ENCODE results near the gene PIK3R1.

Gene PIK3R1

DNA sequence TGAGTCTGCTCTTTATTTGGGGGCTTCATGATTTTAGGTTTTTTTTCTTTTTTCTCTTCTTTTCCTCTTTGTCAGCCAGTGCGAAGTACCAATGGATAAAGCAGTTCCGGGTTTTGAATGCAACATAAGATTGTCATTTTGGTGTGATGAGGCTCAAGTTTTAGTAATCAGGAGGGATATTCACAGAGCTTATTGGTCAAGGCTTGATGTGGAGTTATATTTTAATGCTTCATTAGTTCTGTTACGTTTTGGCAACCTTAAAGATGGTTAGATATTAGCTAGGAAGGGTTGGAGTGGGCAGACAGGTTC lies 1.4 kb downstream of the PIK3R1 start:
- Histone ChIP-seq H3K27me3 (ENCODE audit: control insufficient read depth in 2 of 2, insufficient read depth in 2 of 2, low read length in 2 of 2) (no peaks in the 10 kb centered on the region), H3K36me3 (ENCODE audit: control insufficient read depth in 2 of 2, insufficient read depth in 2 of 2, low read length in 2 of 2) (no peaks in the 10 kb centered on the region), H3K4me1 (ENCODE audit: control insufficient read depth in 2 of 2, insufficient read depth in 2 of 2, low read length in 2 of 2) (peaks cover 16 to 19% of the 10 kb centered on the region in 2 donors), H3K9me3 (ENCODE audit: control insufficient read depth in 2 of 2, low read length in 2 of 2) (peaks cover 0 to 3% of the 10 kb centered on the region in 2 donors), H3K9ac (ENCODE audit: low read depth in 1 of 2, low read length in 2 of 2) (peak overlapping the region; percentile 81 to 95), H3K4me3 (ENCODE audit: low read length in 2 of 2) (peak overlapping the region; percentile 91 to 92), H3K27ac (ENCODE audit: low read depth in 2 of 2, low read length in 2 of 2) (peak overlapping the region; percentile 94 to 98)

DNA sequence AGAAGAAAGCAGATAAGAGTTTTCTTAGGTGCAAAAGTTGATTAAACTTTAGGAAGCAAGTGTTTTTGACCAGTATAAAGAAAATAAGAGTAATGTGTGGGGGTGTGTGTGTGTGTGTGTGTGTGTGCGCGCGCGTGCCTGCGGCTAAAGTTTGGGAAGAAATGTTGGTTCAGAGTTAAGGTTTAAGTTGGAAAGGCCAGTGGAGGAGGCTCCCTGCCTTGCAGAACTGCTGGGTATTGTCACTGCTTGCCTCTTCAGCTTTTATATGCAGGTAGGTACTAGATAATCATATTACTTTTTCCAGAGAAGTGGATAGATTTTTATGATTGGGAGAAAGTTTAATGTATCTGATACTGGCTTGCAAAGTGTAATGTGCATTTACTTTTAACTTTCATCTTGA lies 2.0 kb downstream of the PIK3R1 start:
- H3K9ac ChIP-seq (ENCODE audit: low read depth in 1 of 2, low read length in 2 of 2): peak overlapping the region; percentile 81 to 95
- peak overlapping the region in 1 of 2 donors; percentile 94 for H3K27ac ChIP-seq (ENCODE audit: low read depth in 2 of 2, low read length in 2 of 2)
- peaks cover 0 to 3% of the 10 kb centered on the region in 2 donors for H3K9me3 ChIP-seq (ENCODE audit: control insufficient read depth in 2 of 2, low read length in 2 of 2)
- peaks cover 20 to 21% of the 10 kb centered on the region in 2 donors for H3K4me1 ChIP-seq (ENCODE audit: control insufficient read depth in 2 of 2, insufficient read depth in 2 of 2, low read length in 2 of 2)
- no peaks in the 10 kb centered on the region for H3K36me3 ChIP-seq (ENCODE audit: control insufficient read depth in 2 of 2, insufficient read depth in 2 of 2, low read length in 2 of 2)
- no peaks in the 10 kb centered on the region for H3K27me3 ChIP-seq (ENCODE audit: control insufficient read depth in 2 of 2, insufficient read depth in 2 of 2, low read length in 2 of 2)
- peak overlapping the region; percentile 91 to 92 for H3K4me3 ChIP-seq (ENCODE audit: low read length in 2 of 2)

DNA sequence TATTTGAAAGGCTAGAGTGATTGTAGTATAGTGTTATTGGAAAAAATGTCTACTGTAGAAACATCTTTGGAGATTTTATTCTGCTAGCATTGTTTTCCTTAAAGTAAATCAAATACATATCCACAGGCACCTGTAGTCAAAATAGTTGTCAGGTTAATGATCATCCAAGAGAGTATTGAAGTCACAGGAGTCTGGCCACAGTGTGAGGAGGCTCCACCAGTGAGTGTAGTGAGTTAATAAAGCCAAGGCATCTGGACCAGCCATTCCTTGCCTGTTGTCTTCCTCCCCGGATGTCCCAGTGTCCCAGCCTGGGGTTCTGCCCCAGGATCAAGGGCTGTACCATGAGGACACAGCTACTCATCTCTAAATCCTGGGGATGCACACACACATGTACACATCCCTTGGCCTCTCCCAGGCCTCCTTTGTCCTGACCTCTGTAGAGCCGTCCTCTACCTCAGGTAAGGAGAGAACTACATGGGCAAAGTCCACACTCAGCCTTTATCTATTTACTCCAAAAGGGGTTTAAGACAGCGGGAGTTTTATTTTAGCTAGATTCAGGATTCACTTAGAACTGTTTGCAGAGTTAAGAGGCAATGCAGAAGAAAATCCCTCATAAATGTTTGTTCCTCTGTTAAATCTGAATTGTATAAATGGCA lies 3.7 kb downstream of the PIK3R1 start:
- H3K4me1 ChIP-seq (ENCODE audit: control insufficient read depth in 2 of 2, insufficient read depth in 2 of 2, low read length in 2 of 2): peaks cover 18 to 30% of the 10 kb centered on the region in 2 donors
- peak overlapping the region in 1 of 2 donors; percentile 0 for H3K27ac ChIP-seq (ENCODE audit: low read depth in 2 of 2, low read length in 2 of 2)
- H3K4me3 ChIP-seq (ENCODE audit: low read length in 2 of 2): peak overlapping the region; percentile 44 to 92
- H3K36me3 ChIP-seq (ENCODE audit: control insufficient read depth in 2 of 2, insufficient read depth in 2 of 2, low read length in 2 of 2): no peaks in the 10 kb centered on the region
- no peak overlapping the region for H3K9ac ChIP-seq (ENCODE audit: low read depth in 1 of 2, low read length in 2 of 2)
- H3K27me3 ChIP-seq (ENCODE audit: control insufficient read depth in 2 of 2, insufficient read depth in 2 of 2, low read length in 2 of 2): no peaks in the 10 kb centered on the region
- peaks cover 0 to 3% of the 10 kb centered on the region in 2 donors for H3K9me3 ChIP-seq (ENCODE audit: control insufficient read depth in 2 of 2, low read length in 2 of 2)

DNA sequence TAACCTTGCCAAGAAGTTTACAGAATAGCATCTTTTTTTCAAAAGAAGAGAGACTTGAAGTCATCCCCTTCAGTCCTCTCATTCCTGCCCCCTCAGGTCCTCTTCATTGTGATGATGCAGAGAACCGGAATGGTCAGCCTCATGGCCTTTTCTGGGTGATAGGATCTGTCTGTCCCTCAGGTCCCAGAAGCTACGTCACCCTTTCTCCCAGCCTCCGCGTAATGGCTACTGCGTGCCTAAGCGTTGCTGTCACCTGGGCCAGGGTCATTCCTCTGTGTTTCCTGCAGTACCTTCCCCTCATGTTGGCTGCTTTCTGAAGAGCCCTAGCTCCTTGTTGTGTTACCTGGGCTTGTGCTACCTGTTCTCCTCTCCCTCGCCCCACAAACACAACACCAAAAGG lies 4.7 kb downstream of the PIK3R1 start:
- Histone ChIP-seq H3K27me3 (ENCODE audit: control insufficient read depth in 2 of 2, insufficient read depth in 2 of 2, low read length in 2 of 2) (no peaks in the 10 kb centered on the region), H3K9me3 (ENCODE audit: control insufficient read depth in 2 of 2, low read length in 2 of 2) (peaks cover 0 to 3% of the 10 kb centered on the region in 2 donors), H3K4me3 (ENCODE audit: low read length in 2 of 2) (no peak overlapping the region), H3K4me1 (ENCODE audit: control insufficient read depth in 2 of 2, insufficient read depth in 2 of 2, low read length in 2 of 2) (peaks cover 23 to 35% of the 10 kb centered on the region in 2 donors), H3K36me3 (ENCODE audit: control insufficient read depth in 2 of 2, insufficient read depth in 2 of 2, low read length in 2 of 2) (no peaks in the 10 kb centered on the region), H3K27ac (ENCODE audit: low read depth in 2 of 2, low read length in 2 of 2) (no peak overlapping the region), H3K9ac (ENCODE audit: low read depth in 1 of 2, low read length in 2 of 2) (no peak overlapping the region)

DNA sequence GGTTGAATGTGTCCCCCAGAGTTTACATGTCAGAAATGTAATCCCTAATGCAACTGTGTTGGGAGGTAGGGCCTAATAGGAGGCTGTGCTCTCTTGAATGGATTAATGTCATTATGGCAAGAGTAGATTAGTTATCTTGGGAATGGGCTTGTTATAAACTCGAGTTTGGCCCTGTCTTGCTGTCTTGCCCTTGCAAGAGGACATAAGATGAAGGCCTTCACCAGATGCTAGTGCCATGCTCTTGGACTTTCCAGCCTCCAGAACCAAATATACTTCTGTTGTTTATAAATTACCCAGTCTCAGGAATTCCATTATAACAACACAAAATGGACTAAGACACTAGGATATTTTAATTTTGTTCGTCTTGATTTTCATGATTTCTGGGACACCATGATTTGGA lies 5.4 kb downstream of the PIK3R1 start:
- H3K9me3 ChIP-seq (ENCODE audit: control insufficient read depth in 2 of 2, low read length in 2 of 2): peaks cover 0 to 3% of the 10 kb centered on the region in 2 donors
- no peak overlapping the region for H3K27ac ChIP-seq (ENCODE audit: low read depth in 2 of 2, low read length in 2 of 2)
- peaks cover 29 to 41% of the 10 kb centered on the region in 2 donors for H3K4me1 ChIP-seq (ENCODE audit: control insufficient read depth in 2 of 2, insufficient read depth in 2 of 2, low read length in 2 of 2)
- H3K27me3 ChIP-seq (ENCODE audit: control insufficient read depth in 2 of 2, insufficient read depth in 2 of 2, low read length in 2 of 2): no peaks in the 10 kb centered on the region
- no peaks in the 10 kb centered on the region for H3K36me3 ChIP-seq (ENCODE audit: control insufficient read depth in 2 of 2, insufficient read depth in 2 of 2, low read length in 2 of 2)
- H3K4me3 ChIP-seq (ENCODE audit: low read length in 2 of 2): no peak overlapping the region
- no peak overlapping the region for H3K9ac ChIP-seq (ENCODE audit: low read depth in 1 of 2, low read length in 2 of 2)

DNA sequence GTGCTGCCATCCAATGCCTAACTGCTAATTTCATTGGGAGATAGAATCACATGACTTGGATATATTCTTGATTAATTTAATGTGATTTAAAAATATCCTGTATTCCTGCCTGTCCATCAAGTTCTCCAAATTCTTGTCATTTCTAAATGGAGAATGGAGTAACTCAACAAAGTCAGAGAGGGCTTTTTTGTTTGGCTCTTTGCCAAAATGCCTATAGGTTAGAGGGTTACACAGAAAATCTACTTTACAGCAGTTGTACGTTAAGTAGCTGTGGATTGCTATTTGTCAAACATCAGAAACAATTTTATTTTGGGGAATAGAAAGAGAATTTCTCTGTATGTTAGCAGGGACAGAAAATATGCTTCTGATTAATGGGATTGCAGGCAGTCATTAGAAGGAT lies 5.9 kb downstream of the PIK3R1 start:
- no peak overlapping the region for H3K4me3 ChIP-seq (ENCODE audit: low read length in 2 of 2)
- H3K9ac ChIP-seq (ENCODE audit: low read depth in 1 of 2, low read length in 2 of 2): no peak overlapping the region
- peaks cover 4 to 5% of the 10 kb centered on the region in 2 donors for H3K36me3 ChIP-seq (ENCODE audit: control insufficient read depth in 2 of 2, insufficient read depth in 2 of 2, low read length in 2 of 2)
- no peak overlapping the region for H3K27ac ChIP-seq (ENCODE audit: low read depth in 2 of 2, low read length in 2 of 2)
- peaks cover 0 to 3% of the 10 kb centered on the region in 2 donors for H3K9me3 ChIP-seq (ENCODE audit: control insufficient read depth in 2 of 2, low read length in 2 of 2)
- H3K4me1 ChIP-seq (ENCODE audit: control insufficient read depth in 2 of 2, insufficient read depth in 2 of 2, low read length in 2 of 2): peaks cover 35 to 47% of the 10 kb centered on the region in 2 donors
- no peaks in the 10 kb centered on the region for H3K27me3 ChIP-seq (ENCODE audit: control insufficient read depth in 2 of 2, insufficient read depth in 2 of 2, low read length in 2 of 2)

DNA sequence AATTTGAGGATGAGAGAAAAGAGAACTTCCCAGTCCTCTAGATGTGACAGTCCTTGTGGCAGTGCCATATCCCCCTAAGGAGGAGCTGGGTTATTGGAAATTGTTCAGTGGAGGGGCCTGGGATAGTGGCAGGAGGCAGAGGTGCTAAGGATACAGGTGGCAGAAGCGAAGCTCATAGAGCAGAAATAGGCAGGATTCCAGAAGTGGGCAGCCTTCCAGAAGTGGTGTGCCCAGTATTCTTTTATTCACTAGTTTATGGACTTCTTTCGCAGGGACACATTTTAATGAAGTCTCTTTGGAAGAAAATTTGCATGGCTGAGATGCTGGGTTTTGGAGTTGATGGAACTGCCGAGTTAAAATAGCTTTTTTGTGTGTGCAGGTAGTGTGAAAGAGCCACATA lies 6.8 kb downstream of the PIK3R1 start:
- Histone ChIP-seq H3K4me1 (ENCODE audit: control insufficient read depth in 2 of 2, insufficient read depth in 2 of 2, low read length in 2 of 2) (peaks cover 38 to 52% of the 10 kb centered on the region in 2 donors), H3K9me3 (ENCODE audit: control insufficient read depth in 2 of 2, low read length in 2 of 2) (peaks cover 0 to 3% of the 10 kb centered on the region in 2 donors), H3K27ac (ENCODE audit: low read depth in 2 of 2, low read length in 2 of 2) (no peak overlapping the region), H3K36me3 (ENCODE audit: control insufficient read depth in 2 of 2, insufficient read depth in 2 of 2, low read length in 2 of 2) (peaks cover 10 to 12% of the 10 kb centered on the region in 2 donors), H3K4me3 (ENCODE audit: low read length in 2 of 2) (no peak overlapping the region), H3K27me3 (ENCODE audit: control insufficient read depth in 2 of 2, insufficient read depth in 2 of 2, low read length in 2 of 2) (no peaks in the 10 kb centered on the region), H3K9ac (ENCODE audit: low read depth in 1 of 2, low read length in 2 of 2) (no peak overlapping the region)

DNA sequence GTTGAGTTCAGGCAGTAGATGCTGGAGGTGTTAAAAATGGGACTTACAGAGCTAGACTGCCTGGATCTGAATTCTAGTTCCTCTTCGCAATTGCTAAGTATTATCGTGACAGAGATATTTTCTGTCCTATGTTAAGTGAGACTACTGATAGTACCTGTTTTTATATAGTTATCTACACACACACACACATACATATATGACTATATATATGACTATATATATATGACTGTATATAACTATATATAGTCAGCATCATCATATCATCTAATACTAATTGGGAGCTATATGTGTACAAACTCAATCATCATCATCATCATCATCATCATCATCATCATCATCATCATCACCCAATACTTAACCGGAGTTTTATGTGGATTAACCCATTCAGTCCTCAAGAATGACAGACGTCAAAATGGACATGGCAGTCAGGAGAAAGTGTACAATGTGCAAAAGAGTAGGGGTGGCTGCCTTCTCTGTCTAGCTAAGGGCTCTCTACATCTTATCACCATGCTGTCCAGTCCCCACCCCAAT lies 7.3 kb downstream of the PIK3R1 start:
- Histone ChIP-seq H3K9ac (ENCODE audit: low read depth in 1 of 2, low read length in 2 of 2) (no peak overlapping the region), H3K27me3 (ENCODE audit: control insufficient read depth in 2 of 2, insufficient read depth in 2 of 2, low read length in 2 of 2) (no peaks in the 10 kb centered on the region)

DNA sequence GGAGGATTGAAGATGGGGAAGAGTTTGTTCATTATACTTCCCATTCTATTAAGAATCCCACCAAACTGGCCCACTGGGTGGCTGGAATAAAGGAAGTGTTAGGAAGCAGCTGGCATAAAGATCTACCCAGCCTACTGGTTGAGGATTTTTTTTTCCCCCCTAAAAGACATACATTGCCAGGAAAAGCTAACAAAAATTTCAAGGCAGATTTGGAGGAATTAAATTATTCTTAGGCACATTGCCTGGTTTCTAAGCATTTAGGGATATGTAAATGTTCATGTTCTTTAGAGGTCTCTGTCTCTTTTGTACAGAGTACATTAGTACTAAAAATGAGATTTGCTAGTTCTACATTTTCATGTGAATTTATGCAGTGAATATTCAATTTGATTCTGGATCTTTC lies 8.3 kb downstream of the PIK3R1 start:
- no peaks in the 10 kb centered on the region for H3K27me3 ChIP-seq (ENCODE audit: control insufficient read depth in 2 of 2, insufficient read depth in 2 of 2, low read length in 2 of 2)
- no peak overlapping the region for H3K4me3 ChIP-seq (ENCODE audit: low read length in 2 of 2)
- H3K9ac ChIP-seq (ENCODE audit: low read depth in 1 of 2, low read length in 2 of 2): no peak overlapping the region

More for the DNA sequence above, 7.3 kb downstream of the PIK3R1 start:
- H3K36me3 ChIP-seq (ENCODE audit: control insufficient read depth in 2 of 2, insufficient read depth in 2 of 2, low read length in 2 of 2): peaks cover 12 to 13% of the 10 kb centered on the region in 2 donors
- no peak overlapping the region for H3K4me3 ChIP-seq (ENCODE audit: low read length in 2 of 2)
- no peak overlapping the region for H3K27ac ChIP-seq (ENCODE audit: low read depth in 2 of 2, low read length in 2 of 2)
- peaks cover 0 to 3% of the 10 kb centered on the region in 2 donors for H3K9me3 ChIP-seq (ENCODE audit: control insufficient read depth in 2 of 2, low read length in 2 of 2)
- H3K4me1 ChIP-seq (ENCODE audit: control insufficient read depth in 2 of 2, insufficient read depth in 2 of 2, low read length in 2 of 2): peaks cover 38 to 56% of the 10 kb centered on the region in 2 donors

DNA sequence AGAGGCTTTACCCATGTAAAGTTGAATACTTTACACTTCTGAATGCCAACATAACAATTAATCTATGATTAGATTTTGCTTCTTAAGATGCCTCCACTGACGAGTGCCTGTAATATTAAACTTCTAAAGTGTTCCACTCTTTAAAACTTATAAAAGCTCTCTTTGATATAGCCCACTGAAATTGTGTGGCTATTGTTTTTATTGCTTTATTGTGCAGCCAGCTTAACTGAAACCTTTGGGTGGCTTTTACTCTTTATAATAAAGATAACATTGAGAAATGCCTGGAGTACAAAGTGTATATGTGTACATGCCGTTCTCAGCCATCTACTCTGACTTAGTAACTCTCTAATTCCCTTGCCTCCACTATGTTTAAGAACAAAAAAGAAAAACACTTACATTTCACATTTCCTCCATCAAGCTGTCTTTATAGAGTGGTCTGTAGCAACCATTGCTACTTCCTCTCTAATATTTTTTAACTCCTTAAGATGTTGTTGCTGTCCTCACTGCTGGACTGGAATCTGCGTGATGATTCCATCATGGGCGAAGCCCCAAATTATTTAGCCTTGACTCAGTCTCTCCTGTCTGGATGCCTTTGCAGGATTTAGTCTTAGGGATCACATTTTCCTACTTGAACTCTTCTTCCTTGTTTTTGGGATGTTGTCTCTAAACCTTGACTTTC lies 9.1 kb downstream of the PIK3R1 start:
- H3K4me1 ChIP-seq (ENCODE audit: control insufficient read depth in 2 of 2, insufficient read depth in 2 of 2, low read length in 2 of 2): peaks cover 33 to 53% of the 10 kb centered on the region in 2 donors
- peak overlapping the region; percentile 62 to 76 for H3K27ac ChIP-seq (ENCODE audit: low read depth in 2 of 2, low read length in 2 of 2)
- H3K9ac ChIP-seq (ENCODE audit: low read depth in 1 of 2, low read length in 2 of 2): no peak overlapping the region
- H3K27me3 ChIP-seq (ENCODE audit: control insufficient read depth in 2 of 2, insufficient read depth in 2 of 2, low read length in 2 of 2): no peaks in the 10 kb centered on the region
- H3K9me3 ChIP-seq (ENCODE audit: control insufficient read depth in 2 of 2, low read length in 2 of 2): peaks cover 0 to 3% of the 10 kb centered on the region in 2 donors
- peaks cover 12 to 13% of the 10 kb centered on the region in 2 donors for H3K36me3 ChIP-seq (ENCODE audit: control insufficient read depth in 2 of 2, insufficient read depth in 2 of 2, low read length in 2 of 2)
- H3K4me3 ChIP-seq (ENCODE audit: low read length in 2 of 2): peak overlapping the region; percentile 27 to 30

More for the DNA sequence above, 8.3 kb downstream of the PIK3R1 start:
- Histone ChIP-seq H3K36me3 (ENCODE audit: control insufficient read depth in 2 of 2, insufficient read depth in 2 of 2, low read length in 2 of 2) (peaks cover 12 to 13% of the 10 kb centered on the region in 2 donors), H3K4me1 (ENCODE audit: control insufficient read depth in 2 of 2, insufficient read depth in 2 of 2, low read length in 2 of 2) (peaks cover 34 to 56% of the 10 kb centered on the region in 2 donors), H3K27ac (ENCODE audit: low read depth in 2 of 2, low read length in 2 of 2) (peak overlapping the region in 1 of 2 donors; percentile 38), H3K9me3 (ENCODE audit: control insufficient read depth in 2 of 2, low read length in 2 of 2) (peaks cover 0 to 3% of the 10 kb centered on the region in 2 donors)

All from mucosa of rectum (tissue), 2 donors.